GM21447 (cell line): ENCODE results near the gene OBSCN.
"Not testable (repeated sequence)": the region's sequence is repeated elsewhere in the genome, so short reads cannot be mapped to it uniquely, and the experiment has no call there.

ENCODE experiments used
- ATAC-seq: cut with Tn5 transposase; IDR thresholded peaks from one replicate; pipeline ENCODE4 v1.9.1; 2021; ENCODE audit not compliant: unreplicated experiment

The OBSCN gene

DNA sequence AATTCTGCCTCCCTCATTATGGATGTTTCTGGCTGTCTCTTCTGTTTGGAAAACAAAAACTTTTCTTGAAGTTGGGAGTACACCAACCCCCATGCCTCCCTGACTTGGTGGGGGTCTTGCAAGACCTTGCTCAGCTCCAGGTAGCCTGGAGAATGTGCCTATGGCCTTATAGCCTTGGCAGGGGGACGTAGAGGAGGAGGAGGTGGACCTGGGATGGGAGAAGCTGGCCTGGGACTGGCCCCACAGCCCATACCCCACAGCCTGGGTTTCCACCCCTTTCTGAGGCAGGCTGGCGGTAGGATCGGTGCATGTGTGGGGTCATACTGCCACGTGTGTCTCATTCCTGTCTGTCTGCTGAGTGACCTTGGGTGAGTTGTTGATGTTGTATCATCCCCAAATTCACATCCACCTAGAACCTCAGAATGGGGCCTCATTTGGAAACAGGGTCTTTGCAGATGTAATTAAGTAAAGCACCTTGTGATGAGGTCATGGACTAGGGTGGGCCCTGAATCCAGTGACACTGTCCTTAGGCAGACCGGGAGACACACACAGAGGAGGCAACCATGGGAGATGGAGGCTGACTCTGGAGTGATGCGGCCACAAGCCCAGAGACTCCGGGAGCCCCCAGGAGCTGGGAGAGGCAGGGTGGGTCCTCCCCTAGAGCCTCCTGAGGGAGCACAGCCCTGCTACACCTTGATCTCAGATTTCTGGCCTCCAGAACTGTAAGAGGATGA is 18.5 kb downstream of the OBSCN start:
- no peak for ATAC-seq

DNA sequence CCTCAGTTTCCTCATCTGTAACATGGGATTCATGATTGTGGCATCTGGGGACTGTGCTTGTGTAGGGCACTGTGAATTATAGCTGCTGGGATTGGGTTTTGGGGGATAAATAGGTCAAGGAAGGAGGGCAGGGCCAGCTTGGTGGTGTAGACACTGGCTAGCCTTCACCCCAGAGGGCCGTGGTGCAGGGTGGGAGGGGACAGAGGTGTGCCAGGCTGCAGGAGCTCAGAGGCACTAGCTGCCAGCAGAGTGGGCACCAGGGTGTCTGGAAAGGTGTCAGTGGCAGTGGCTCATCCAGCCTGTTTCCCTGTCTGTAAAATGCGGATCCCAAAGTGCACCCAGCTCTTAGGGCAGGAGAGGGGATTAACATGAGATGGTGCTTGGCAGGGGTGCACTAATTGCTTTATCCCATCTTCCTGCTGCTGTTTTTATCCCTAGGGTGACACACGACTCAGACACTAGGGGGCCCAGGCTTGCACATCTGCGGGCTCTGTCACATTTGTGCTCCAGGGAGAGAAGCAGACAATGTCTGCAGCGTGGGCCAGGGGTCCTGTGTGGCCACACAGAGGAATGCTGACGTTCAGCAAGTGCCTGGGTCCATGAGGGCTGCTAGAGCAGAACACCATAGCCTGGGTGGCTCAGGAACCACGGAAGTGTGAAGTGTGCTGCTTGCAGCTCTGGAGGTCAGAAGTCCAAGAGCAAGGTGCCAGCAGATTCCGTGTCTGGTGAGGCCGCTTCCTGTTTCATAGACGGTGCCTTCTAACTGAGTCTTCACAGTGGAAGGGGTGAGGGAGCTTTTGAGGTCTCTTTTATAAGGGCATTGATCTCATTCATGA is 19.3 kb downstream of the OBSCN start:
- no peak for ATAC-seq

DNA sequence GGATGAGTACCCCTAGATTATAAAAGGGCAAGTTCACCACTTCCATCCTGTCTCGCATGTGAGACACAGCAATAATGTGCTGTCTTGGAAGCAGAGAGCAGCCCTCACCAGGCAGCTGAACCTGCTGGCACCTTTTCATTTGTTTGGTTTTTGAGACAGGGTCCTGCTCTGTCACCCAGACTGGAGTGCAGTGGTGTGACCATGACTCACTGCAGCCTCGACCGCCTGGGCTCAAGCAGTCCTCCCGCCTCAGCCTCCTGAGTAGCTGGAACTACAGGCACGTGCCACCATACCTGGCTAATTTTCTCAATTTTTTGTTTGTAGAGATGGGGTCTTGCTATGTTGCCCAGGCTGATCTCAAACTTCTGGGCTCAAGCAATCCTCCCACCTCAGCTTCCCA is 20.3 kb downstream of the OBSCN start:
- not testable (repeated sequence) for ATAC-seq

DNA sequence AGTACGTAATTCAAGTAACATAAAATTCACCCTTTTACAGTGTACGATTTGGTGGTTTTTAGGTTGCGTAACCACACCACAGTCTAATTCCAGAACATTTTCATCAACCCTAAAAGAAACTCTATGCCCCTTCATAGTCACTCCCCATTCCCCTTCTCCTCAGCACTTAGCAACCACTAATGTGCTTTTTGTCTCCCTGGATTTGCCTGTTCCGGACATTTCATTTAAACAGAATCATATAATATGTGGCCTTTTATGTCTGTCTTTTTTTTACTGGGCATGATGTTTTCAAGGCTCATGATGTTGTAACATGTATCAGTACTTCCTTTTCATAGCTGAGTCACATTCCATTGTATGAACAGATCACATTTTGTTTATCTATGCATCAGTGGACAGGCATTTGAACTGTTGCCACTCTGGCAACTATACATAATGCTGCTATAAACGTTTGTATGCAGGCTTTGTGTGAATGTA is 20.8 kb downstream of the OBSCN start:
- no peak for ATAC-seq

DNA sequence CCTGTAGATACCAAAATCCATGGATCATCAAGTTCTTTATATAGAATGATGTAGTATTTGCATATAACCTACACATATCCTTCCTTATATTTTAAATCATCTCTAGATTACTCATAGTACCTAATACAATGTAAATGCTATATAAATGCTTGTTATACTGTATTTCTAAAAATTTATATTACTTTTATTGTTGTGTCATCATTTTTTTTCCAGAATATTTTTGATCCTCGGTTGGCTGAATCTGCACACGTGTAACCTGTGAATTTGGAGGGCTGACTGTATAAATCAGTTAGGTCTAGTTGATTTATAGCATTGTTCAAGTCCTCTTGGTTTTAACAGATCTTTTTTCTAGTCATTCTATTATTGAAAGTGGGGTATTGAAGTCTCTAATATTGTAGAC is 23.3 kb downstream of the OBSCN start:
- ATAC-seq, result no peak

DNA sequence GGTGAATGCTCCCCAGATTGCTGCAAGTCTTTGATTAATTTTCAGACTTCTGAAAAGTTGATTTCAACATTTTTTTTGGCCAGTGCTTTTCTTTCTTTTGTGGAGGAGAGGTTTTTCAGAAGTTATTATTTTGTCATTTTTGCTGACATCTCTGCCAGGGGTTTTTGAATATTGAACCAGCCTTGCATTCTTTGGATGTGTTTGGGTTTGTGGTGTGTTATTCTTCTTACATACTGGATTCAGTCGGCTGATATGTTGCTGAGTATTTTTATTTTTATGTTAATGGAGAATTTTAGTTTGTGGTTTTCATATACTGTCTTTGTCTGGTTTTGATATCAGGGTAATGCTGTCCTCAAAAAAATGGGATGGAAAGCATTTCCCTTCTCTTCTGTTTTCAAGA is 25.3 kb downstream of the OBSCN start:
- ATAC-seq, result no peak

DNA sequence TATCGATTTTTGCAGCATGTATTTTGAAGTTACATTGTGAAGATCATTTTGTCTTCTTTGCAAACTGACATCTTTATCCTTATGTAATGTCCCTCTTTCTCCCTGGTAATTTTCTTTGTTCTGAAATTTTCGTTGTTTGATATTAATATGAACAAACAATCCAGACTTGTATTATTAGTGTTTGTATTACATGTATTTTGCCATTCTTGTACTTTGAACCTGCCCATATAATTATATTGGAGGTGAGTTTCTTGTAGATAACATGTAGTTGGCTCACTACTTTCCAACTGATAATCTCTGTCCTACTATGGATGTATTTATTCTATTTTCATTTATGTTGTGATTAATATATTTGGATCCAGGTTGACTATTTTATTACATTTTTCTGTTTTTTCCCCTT is 27.1 kb downstream of the OBSCN start:
- ATAC-seq, result no peak

DNA sequence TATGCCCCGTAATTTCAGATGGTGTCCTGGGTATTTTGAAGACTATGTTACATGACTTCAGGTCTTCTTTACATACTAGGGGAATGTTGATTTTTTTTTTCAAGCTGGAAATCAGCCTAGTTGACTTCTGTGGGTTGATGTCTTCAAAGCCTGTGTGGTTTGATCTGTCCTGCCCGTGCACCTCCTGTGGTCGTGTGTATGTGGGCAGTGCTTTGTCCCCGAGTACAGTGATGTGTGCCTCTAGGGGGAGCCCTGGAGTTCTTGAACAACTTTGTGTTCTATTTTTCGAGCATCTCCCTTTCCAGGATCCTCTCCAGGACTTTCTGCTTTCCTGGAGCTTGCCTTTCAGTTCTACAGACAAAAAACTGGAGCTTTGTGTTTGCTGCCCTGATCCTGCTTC is 28.9 kb downstream of the OBSCN start:
- ATAC-seq, result no peak

DNA sequence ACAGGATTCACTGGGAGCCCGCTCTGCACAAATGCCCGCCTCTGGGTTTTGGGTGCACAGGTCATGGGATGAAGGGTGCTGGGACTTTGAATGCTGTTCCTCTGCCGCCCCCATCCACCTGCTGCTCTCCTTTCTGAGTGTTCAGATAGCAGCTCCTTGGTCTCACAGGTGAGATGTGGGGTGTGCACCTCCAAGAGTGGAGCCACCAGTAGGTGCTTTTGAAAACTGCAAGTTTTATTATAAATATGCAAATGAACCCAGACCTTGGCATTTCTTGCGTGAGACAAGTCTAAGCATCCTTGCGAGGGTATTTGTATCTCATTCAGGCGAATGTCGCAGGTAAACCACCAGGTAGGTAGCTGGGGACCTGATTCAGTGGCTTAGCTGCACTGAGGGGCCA is 30.2 kb downstream of the OBSCN start:
- ATAC-seq, result no peak

DNA sequence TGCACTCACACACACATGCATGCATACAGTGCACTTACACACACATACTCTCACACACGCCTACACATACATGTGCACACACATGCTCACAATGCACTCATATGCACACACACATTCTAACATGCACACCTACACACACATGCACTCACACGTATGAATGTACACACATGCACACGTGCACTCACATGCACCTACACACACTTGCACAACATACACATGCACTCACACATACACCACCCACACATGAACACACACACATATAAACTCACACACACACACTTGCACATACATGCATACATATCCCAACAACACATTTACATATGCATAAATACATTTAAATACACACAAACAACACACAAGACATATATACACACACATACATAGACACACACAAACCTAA is 30.6 kb downstream of the OBSCN start:
- no peak for ATAC-seq

DNA sequence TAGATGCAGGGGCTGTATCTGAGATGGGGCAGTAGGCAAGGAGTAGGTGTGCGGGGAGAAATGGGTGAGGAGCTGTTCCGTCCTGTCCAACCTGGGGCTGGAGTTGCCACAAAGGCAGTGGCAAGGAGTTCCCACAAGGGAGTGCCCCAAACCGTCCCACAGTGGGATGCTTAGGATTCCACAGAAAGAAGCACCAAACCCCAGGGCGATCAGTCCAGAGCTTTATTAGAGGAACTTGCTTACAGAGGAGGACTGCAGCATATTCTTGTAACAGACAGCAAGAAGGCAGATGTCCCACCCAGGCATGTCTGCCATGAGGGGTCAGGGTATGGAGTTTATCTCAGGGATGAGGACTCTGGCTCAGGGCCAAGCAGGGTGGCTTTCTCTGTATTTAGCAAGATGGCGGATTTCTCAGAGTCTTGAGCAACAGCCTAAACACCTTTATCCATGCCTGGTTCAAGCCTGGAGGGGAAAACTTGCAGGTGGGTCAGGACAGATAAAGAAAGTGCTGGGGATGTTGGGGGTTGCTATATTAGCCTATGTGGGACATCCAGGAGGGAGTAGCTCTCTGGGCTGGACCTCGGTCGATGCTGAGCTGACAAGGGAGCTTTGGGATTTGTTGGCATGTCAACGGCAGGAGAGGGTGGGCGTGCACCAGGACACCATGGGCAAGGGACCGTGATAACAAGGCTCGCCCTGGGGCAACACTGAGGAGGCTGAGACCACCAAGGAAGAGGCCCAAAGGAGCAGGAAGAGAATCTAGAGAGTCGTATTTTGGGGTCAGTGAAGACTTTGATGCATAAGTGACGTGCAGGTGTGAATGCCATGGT is 32.8 kb downstream of the OBSCN start:
- no peak for ATAC-seq

DNA sequence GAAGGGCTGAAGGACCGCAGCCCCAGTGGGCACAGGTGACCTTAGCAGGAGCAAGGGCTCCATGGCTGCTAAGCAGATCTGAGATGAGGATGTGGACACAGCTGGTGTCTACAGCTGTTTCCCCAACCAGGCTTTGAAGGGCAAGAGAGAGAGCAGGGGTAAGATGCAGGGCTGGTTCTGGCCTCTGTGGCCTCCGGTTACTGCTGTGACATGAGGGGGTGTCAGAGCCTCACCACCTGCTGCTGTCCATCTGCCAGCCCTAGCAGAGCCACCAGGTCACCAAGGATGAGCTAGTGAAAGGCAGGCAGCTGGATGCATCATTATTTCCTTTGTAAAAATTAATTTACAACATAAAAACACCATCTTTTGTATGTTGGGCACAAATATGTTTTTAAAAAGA is 33.4 kb downstream of the OBSCN start:
- no peak for ATAC-seq

DNA sequence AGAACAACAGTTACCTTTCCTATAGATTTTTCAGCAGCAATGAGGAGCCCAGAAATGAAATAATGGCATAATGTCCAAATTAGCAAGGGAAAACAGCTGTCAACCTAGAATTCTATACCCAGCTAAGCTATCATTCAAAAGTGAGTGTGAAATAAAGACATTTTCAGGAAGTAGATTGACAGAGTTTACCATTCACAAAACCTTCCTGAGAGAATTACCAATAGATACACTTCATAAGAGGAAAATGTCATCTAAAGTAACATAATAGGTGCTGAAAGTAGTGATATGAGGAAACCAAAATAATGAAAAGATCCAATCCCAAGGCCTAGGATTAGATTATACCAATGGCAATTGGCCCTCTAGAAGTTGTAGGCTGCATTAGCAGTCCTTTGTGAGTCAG is 34.6 kb downstream of the OBSCN start:
- ATAC-seq, result no peak

DNA sequence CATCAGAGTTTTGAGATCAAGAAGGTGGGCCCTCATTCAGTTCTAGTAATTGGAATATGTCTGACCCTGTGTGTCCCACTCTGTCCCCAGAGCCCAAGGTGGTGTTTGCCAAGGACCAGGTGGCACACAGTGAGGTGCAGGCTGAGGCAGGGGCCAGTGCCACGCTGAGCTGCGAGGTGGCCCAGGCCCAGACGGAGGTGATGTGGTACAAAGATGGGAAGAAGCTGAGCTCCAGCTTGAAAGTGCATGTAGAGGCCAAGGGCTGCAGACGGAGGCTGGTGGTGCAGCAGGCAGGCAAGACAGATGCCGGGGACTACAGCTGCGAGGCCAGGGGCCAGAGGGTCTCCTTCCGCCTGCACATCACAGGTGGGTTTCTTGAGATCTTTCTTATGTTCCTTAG is 35.2 kb downstream of the OBSCN start:
- no peak for ATAC-seq

DNA sequence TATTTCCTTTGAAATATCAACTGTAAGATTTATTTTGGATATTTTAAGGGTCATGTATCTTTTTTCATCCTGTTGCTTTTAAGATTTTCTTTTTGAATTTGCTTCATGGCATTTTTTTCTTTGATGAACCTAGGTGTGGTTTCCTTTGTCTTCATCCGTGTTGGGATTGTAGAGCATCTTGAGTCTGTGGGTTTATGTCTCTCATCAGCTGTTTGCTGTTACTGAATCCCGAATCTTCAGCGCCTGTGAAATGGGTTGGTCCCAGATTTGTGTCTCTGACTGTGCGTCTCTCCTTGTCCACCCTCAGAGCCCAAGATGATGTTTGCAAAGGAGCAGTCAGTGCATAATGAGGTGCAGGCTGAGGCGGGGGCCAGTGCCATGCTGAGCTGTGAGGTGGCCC is 36.1 kb downstream of the OBSCN start:
- not testable (repeated sequence) for ATAC-seq

DNA sequence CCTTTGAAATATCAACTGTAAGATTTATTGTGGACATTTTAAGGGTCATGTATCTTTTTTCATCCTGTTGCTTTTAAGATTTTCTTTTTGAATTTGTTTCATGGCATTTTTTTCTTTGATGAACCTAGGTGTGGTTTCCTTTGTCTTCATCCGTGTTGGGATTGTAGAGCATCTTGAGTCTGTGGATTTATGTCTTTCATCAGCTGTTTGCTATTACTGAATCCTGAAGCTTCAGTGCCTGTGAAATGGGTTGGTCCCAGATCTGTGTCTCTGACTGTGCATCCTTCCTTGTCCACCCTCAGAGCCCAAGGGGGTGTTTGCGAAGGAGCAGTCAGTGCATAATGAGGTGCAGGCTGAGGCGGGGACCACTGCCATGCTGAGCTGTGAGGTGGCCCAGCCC is 37.3 kb downstream of the OBSCN start:
- ATAC-seq, result no peak

DNA sequence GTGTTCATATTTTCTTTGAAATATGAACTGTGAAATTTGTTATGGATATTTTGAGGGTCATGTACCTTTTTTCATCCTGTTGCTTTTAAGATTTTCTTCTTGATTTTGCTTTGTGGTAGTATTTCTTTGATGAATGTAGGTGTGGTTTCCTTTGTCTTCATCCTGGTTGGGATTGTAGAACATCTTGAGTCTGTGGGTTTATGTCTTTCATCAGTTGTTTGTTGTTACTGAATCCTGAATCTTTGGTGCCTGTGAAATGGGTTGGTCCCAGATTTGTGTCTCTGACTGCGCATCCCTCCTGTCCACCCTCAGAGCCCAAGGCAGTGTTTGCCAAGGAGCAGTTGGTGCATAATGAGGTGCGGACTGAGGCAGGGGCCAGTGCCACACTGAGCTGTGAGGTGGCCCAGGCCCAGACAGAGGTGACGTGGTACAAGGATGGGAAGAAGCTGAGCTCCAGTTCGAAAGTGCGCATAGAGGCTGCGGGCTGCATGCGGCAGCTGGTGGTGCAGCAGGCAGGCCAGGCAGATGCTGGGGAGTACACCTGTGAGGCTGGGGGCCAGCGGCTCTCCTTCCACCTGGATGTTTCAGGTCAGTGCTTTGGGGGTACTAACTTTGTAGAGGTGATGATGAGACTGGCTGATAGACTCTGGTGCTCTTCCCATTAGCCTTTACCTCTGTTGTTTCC is 38.5 kb downstream of the OBSCN start:
- no peak for ATAC-seq

DNA sequence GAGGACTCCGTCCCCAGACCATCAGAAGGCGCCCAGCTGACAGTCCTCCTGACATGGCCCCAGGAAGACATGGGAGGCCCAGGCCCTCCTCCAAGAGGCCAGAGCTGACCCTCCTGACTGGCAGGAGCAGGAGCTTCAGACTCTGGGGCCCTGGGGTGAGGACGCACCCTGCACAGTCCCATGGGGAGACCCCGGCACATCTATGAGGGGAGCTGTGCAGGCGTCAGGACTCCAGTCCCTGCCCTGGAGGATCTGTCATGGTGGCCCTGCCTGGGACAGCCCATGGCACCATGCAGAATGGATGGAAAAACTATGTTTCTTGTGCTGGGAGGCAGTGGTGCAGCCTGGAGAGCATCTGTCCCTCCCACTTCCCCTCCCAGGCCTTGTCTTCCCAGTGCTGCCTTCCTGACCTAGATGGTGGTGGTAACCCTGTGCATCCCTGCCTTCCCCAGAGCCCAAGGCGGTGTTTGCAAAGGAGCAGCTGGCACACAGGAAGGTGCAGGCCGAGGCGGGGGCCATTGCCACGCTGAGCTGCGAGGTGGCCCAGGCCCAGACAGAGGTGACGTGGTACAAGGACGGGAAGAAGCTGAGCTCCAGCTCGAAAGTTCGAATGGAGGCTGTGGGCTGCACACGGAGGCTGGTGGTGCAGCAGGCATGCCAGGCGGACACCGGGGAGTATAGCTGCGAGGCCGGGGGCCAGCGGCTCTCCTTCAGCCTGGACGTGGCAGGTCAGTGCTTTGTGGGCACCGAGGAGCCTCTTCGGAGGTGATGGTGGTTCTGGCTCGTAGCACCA is 41.9 kb downstream of the OBSCN start:
- ATAC-seq, result no peak

DNA sequence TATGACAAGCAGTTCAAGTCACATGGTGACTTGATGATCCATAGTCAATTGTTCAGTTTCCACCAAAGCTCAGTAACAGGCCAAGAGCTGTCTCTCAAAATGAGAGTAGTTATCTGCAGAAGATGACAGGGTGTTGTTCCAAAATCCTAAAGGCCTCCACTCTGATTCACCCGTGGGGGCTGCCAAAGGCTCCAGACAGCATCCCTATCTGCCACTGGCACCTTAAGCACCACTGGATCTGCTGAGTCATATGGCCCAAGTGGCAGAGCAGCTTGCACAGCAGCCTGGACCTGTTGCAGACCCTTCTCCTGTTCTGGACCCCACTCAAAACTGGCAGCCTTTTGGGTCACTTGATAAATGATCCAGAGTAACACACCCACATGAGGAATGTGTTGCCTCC is 44.6 kb downstream of the OBSCN start:
- ATAC-seq, result not testable (repeated sequence)
